Activated CD8-positive, alpha-beta memory T cell treated with anti-CD3 and anti-CD28 coated beads for 4 hours (primary cell): ENCODE results near the gene DISP3.

Experiments used
- DNase-seq, 2 donors: peaks; one replicate each; pipeline ENCODE4 v3.0.0-alpha.2; 2020; ENCODE audit warnings: low read depth in 2 of 2

Gene DISP3

GRCh38 chr1:11514366-11514765, 35.4 kb downstream of the DISP3 start:
- DNase-seq, result no peak

DNA sequence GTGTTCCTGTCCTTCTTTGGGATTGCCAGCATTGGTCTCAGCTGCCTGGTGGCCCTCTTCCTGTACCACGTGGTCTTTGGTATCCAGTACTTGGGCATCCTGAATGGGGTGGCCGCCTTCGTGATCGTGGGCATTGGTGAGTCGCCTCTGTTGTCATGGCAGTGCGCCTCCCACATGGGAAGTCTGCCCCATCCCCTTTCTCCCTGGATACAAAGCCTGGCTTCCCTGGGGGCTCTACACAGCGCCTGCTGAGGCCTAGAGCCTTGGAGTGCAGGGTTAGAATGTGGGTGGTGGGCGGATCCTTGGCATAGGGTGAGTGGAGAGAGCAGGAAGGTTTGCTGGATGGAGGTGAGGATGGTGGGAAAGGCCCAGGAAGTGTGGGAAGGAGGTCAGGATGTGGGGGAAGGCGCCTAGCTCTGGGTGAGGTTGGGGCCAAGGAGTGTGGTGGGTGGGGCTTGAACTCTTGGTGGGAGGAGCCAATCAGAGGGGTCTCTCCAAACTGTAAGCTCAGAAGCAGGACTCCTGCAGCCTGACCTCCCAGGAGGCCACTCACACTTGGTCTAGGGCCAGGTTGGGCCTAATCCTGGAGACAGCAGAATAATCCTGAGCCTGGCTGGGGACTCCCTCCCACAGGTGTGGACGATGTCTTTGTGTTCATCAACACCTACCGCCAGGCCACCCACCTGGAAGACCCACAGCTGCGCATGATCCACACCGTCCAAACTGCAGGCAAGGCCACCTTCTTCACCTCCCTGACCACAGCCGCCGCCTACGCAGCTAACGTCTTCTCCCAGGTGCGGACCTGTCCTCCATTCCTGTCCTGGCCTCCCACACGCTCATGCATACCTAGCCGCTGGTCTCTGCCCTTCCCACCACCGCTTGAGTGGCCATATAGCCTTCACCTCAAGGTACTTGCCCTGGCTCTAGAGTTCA, 36.7 kb downstream of the DISP3 start:
- DNase-seq, result no peak

DNA sequence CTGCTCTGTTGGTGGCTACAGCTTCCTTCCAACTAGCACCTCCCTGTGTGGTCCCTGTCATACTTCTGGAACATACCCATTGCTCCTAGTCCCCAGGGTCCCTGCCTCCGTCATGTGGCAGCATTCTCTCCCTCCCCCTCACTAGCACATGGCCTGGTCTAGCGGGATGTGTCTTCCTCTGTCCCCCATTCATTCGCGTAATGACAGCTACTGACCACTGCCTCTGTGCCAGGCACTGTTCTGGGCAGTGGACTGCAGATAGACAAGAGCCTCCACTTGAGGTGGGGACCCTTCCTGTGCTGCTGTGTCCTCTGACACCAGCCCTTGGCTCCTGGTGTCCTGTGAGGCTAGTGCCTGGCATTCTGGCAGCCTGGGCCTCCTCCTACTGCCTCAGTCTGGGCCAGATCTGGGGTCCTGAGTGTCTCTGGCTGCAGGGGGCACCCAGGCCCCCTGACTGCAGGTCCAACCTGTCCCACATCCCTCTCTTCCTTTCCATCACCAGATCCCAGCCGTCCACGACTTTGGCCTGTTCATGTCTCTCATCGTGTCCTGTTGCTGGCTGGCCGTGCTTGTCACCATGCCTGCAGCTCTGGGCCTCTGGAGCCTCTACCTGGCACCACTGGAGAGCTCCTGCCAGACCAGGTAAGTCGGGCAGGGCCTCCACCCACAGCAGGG, 38.1 kb downstream of the DISP3 start:
- no peak for DNase-seq

DNA sequence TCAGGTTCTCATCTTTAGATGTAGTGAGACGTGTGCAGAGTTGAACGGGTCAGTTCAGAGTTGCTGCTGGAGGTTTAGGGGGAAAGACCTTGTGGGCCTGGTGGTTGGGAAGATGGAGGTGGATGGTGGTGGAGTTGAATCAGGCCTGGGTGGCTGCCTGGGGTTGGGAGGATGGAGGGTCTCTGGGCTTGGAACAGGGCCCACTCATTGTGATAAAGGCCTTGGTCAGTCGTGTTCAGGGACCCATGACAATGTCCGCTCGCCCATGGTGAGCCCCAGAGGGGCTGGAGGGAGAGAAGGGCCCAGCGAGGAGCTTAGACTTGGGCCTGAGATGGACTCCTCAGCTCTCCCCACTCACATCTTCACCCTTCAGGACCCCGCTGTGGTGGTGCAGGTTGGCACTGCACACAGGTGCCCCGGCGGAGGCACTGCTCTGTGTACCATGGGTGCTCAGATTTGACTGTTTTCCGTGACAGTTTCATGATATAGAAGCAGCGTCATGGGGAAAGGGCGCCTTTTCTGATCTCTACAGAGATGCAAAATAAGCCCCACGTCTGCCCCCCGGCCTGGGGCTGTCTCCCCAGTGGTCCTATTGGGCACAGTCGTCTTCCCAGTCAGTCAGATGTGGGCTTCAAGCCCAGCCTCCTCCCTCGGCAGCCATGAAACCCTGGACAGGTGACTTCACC, 39.2 kb downstream of the DISP3 start:
- DNase-seq, result no peak

- DNase-seq, result no peak
Measured at GRCh38 chr1:11518791-11519628, 40.1 kb downstream of the DISP3 start.

DNA sequence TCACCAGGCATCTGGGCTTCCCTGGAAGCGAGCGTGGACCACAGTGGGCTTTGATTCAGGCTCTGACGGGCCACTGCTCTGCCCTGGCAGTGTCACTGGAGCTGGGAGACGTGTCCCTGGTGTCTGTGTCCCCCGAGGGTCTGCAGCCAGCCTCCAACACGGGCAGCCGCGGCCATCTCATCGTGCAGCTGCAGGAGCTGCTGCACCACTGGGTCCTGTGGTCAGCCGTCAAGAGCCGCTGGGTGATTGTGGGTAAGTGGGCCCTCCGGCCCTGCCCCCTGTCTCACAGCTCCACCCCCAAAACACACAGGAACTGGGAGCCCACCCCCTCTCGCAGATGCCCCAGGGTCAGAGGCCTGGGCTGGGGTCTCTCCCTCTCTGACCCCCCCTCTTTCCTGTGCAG, 40.7 kb downstream of the DISP3 start:
- DNase-seq, result no peak

DNA sequence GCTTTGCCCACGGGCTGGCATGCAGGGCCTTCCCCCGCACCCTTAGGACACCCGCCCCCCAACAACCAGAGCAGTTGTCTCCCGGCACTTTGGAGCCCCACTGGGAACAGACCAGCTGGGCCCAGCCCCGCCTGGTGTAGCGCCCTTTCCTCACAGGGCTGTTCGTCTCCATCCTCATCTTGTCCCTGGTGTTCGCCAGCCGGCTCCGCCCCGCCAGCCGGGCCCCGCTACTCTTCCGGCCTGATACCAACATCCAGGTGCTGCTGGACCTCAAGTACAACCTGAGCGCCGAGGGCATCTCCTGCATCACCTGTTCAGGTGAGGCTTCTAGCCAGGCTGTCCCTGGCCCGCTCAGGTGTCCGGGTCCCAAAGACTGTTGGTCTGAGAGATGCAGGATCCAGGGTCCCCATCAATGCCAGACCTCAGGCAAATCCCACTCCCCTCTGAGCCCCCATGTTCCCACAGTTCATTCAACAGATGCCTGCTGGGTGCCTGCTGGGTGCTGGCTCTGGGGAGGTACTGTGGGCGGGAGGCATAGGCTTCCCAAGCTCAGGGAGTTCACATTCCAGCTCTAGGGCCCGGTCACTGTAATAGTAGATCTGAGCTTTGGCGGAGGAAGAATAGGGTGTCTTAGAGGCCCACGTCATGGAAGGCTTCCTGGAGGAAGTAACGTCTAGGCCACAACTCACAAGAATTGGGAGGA, 41.7 kb downstream of the DISP3 start:
- DNase-seq, result no peak

DNA sequence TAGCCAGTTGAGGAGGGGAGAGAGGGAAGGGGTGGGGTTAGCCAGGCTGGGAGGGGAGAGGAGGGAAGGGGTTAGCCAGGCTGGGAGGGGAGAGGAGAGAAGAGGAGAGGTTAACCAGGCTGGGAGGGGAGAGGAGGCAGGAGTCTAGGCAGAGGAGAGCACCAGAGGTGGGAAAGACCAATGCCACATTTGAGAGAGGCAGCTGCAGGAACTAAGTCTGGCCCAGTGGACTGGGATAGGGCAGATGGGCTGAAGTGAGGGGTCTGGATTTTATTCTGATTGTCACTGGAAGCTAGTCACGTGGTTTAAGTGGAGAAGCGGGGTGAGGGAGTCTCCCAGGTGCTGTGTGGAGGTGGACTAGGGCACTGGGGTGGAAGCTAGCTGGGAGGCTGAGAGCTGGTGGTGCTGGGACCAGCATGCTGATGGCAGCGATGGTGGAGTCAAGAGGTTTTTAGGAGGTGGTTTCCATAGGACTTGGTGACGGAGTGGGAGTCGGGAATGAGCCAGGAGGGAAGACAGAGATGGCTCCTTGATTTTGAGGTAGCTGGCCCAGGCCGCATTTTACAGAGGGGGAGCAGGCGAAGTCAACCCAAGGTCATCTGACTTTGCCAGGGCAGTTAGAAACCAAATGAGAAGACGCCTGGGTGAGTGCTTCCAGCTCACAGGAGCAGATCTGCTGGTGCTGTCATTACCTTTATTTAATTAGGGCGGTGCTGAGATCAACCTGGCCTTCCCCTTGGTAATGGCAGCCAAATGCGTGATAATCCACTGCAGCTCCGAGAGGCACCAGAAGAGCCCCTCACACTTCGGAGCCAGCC, 42.8 kb downstream of the DISP3 start:
- no peak for DNase-seq

DNA sequence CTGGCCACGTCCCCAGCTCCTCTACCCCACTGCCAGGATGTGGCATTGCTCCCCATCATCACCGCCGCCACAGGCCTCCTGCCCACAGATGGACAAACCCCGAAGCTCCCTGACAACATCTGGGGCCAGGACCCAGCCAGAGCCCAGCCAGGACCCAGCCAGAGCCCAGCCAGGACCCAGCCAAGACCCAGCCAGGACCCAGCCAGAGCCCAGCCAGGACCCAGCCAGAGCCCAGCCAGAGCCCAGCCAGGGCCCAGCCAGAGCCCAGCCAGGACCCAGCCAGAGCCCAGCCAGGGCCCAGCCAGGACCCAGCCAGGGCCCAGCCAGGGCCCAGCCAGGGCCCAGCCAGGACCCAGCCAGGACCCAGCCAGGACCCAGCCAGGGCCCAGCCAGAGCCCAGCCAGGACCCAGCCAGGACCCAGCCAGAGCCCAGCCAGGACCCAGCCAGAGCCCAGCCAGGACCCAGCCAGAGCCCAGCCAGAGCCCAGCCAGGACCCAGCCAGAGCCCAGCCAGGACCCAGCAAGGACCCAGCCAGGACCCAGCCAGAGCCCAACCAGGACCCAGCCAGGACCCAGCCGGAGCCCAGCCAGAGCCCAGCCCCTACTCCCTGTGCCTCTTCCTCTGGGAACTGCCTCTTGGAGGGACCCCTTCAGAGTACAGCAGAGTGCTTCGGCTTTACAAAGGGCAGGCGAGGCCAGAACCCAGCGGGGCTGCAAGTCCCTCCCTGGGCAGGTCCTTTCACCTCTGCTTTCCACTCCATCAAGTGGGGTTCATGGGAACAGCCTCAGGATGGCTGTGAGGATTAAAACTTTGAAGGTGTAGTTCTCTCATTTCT, 43.7 kb downstream of the DISP3 start:
- no peak for DNase-seq

- no peak for DNase-seq
Measured at GRCh38 chr1:11523261-11523660, 44.3 kb downstream of the DISP3 start.

DNA sequence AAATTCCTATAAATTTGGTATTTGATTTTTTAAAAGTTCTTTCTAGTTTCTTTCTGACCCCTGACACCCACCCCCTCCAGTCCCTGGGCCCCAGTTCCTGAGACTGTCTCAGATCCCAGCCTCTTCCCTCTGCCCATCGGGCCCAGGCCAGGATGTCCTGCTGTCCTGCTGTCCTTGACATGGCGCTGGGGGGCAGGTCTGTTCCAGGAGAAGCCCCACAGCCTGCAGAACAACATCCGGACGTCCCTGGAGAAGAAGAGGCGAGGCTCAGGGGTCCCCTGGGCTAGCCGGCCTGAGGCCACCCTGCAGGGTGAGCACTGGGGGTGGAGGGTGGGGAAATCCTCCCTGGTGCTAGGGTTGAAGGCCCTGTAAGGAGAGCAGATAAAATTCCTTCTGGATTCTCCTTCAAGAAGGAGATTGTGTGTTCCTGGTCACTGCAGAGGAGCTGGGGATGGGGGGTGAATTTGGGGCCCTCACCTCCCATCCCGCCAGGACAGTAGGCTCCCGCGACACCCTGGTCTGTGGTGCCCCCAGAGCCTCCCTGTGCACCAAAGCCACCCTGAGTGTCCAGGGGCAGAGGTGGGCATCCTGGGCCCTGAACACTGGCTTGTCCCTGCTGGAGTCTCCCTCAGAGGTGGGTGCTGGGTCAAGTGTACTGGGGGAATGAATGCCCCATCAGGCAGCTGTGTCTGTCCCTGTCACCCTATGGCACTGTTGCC, 45.0 kb downstream of the DISP3 start:
- DNase-seq, result no peak

DNA sequence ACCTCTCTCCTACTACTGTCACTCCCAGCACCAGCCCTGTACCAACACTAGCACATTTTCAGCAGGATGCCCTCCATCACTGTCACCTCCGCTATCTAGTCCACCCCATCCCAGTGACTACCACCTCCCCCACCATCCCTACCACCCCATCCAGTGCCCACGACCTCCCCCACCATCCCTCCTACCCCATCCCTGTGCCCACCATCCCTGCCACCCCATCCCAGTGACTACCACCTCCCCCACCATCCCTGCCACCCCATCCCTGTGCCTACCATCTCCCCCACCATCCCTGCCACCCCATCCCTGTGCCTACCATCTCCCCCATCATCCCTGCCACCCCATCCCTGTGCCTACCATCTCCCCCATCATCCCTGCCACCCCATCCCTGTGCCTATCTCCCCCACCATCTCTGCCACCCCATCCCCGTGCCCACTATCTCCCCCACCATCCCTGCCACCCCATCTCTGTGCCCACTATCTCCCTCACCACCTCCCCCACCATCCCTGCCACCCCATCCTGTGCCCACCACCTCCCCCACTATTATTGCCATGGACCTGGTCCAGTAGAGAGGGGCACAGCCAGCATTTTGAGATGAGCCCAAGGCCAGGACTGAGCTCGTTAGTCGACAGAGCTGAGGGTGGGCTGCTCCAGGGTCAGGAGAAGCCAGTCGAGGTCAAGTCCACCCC, 45.7 kb downstream of the DISP3 start:
- no peak for DNase-seq

DNA sequence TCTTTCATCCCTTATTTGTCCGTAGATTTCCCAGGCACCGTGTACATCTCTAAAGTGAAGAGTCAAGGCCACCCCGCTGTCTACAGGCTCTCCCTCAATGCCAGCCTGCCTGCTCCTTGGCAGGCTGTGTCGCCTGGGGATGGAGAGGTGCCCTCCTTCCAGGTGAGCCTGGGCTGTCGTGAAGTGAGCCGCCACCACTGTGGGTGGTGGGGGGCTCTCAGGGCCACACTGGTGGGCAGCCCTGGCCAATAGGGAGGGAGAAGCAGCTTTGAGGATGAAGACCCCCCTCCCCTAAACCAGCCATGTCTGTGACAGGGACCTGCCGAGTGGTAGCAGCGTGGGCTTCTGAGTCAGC, 46.2 kb downstream of the DISP3 start:
- DNase-seq, result no peak

DNA sequence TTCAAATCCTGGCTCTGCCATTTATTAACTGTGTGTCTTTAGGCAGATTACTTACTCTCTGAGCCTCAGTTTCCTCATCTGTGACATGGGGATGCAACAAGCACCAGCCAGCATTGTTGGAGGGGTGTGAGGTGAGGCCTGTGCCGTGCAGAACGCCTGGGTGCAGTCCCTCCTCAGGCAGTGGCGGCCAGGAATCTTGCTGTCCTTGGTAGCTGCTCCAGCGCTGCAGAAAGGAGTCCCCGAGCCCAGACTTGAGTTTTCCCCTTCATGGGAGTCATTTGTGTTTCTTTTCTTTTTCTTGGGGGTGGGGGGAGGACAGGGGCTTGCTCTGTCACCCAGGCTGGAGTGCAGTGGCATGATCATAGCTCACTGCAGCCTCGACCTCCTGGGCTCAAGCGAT, 46.6 kb downstream of the DISP3 start:
- no peak for DNase-seq

DNA sequence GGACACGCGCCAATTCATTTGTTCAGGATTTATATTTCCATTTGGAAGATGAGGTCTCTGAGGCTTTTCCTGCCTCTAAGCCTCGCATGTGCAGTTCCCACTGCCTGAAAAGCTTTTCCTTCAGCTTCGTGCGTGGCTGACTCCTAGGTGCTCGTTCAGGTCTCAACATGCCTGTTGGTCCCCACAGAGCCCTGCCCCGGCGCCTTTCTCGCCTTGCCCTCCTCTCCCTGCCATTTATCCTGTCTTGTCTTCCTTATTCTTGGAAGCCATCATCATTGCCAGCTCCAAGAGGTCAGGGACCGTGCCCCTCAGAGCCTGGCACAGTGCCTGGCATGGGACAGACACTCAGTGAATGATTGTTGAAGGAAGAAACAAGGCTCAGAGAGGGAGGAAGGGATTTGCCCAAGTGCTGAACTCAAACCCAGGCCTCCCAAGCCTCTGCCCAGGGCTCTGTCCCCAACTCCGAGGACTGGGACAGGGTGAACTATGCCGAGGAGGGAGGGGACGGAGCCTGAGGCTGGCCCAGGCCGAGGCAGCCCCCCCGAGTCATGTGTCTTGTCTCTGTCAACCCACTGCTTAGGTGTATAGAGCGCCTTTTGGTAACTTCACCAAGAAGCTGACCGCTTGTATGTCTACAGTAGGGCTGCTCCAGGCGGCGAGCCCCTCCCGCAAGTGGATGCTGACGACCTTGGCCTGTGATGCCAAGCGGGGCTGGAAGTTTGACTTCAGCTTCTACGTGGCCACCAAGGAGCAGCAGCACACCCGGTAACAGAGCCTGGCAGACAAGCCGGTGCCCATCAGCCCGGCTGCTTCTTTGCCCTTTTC, 47.3 kb downstream of the DISP3 start:
- no peak for DNase-seq

DNA sequence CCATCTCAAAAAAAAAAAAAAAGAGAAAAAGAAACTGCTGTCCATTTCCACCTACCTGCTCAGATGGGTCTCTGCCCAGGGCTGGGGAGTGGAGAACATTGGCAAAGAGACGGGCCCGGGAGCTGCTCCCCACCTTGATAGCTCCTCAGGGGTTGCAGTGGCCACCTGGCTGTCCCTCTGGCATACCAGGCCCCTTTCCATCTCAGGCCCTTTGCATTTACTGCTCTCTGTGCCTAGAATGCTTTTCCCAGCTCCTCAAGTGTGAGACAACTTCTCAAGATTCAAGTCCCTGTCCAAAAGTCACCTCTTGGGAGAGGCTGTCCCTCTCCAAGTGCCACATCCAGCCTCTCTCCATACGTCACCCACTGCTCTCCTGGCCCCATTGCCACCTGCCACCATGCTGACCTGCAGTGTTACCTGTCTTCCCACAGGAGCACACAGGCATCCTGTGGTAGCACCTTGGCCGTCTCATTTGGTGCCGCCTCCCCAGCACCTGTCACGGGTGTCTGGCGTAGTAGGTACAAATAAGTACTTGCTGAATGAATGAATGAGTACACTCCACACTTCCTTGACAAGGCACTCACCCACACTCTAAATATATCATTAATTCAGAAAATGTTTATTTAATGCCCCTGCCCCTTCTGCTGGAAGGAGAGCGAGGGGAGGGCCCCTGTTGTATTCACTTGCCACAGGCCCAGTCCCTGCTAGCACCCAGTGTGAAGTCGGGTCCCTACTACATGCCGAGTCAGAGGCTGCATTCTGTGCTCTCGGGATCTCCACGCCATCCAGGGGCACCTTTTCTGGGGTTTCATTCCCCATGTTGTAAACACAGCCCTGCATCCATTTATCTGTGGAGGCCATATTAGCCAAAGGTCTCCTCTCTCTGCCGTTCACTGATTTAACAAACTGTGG, 48.8 kb downstream of the DISP3 start:
- no peak for DNase-seq
